LoVo (cell line): ENCODE measurements around the gene KIAA1755.
A peak's percentile ranks its signal among the peaks of the same experiment; 100 is the strongest.

Experiments
- DNase-seq: peaks from one replicate; pipeline ENCODE4 v3.0.0-alpha.2; 2016; ENCODE audit warnings: low spot score

The KIAA1755 gene

DNA sequence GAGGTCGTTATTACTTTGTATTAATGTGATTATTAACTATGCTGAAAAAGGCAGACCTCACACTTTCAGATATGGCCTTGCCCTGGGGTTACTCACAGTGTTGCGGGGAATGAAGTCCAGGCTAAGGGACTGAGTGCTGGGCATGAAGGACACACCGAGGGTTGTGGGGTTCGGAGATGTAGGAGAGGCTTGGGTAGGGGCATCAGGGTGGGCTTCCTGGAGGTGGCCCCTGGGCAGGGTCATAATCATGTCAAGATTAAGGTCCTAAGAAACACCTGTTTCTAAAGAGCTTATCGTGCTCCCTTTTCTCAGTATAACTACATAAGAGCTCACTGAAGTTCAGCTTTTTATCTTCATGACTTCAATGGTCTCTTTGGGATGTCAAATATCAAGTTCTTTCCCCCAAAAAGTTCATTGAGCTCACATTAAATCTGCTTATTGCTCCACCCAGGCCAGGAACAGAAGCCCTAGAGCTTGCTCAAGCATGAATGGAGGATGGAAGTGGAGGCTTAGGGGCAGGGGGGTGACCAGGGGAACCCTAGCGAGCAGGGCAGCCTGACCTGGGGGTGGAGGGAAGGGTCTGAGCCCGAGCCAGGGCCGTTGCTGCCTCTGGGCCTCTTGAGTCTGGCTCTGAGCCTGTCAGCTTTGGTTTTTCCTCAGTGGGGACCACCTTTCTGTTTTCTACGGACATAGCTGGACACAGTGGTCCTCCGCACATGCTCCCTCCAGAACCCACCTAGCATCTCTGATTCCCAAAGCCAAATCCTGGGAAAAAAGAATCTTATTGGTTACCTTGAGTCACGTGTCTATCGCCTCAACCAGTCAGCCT, 58.2 kb downstream of the KIAA1755 start:
- no peak for DNase-seq

DNA sequence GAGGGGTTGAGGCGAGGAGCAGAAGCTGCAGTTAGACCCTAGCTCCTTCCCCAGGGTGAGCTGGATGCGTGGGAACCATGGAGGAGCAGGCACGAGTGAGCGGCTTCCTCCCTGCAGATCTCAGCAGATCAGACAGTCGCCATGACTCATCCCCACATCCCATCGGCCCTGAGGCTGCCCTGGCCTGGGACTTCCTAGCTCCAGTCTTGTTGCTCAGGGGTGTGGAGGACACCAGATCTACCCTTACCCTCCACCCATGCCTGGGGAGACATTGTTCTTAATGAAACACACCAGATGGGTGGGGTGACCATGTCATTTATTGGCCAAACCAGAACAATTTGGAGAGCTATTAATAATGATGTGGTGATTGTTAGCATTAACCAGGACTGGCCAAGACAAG, 59.2 kb downstream of the KIAA1755 start:
- DNase-seq: no peak

DNA sequence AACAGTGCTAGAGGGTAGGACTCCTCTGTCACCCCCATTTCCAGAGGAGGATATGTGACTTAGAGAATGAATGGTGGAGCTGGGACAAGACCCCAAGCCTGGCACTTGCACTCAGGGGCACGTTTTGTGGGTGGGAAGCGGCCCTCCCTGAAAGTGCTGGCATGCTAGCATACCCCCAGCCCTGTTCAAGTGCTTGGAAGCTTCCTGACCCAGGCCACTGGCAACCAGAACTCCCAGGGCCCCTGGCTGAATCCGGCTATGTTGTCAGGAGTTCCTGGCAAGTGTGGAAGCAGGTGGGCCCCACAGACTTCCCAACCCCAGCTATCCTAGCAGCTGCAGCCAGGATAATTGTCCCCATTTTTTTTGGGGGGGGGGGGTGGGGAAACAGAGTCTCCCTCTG, 59.9 kb downstream of the KIAA1755 start:
- no peak for DNase-seq

DNA sequence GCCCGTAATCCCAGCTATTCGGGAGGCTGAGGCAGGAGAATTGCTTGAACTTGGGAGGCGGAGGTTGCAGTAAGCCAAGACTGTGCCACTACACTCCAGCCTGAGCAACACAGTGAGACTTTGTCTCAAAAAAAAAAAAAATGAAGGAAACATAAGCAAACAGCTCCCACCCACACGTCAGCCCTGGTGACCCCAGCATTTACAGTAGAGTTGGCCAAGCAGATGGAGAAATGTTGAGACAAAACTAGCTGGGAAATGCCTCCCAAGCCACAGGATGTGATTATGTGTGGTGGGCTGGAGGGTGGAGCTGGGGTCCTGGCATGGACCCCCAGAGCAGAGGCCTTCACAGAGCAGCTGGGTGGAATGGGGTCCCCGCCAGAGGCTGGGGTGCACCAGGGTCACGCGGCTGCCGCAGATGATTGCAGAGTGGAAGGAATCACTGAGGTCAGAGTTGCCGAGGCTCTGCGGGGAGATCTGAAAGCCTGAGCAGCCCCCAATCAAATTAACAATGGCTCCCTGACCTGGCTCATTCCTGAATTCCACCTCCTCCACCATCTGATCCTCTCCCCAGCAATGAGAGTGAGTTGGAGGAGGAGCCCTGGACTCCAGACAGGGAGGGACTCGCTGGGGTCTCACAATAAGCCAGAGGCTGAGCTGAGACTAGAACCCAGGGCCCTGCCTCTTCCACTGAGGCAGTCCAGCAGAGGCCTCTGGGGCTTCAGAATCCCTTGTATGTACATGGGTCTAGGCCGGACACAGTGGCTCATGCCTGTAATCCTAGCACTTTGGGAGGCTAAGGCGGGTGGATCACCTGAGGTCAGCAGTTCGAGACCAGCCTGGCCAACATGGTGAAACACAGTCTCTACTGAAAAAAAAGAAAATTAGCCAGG, 60.8 kb downstream of the KIAA1755 start:
- DNase-seq: no peak

DNA sequence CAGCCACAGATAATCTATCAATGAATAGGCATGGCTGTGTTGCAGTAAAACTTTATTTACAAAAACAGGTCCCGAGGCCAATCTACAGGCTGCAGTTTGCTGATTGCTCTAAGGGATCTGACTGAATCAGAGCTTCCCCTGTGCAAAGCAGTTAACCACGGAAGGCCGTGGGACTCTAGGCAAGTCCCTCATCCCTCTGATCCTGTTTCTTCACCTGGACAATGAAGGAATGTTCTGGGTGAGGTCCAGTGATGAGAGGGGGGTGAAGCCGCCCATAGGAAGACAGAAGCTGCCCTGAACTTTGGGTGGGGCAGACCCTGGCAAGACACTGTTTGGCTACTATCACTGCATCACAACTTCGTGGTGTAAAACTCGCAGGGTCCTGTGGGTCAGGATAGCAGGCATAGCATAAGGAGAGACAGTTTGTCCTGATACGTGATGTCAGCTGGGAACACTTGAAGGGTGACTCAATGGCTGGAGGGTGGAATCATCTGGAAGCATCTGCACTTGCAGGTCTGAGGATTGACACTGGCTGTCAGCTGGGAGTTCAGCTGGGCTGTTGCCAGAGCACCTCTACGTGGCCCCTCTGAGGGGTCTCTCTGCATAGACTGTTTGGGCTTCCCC, 62.2 kb downstream of the KIAA1755 start:
- no peak for DNase-seq

DNA sequence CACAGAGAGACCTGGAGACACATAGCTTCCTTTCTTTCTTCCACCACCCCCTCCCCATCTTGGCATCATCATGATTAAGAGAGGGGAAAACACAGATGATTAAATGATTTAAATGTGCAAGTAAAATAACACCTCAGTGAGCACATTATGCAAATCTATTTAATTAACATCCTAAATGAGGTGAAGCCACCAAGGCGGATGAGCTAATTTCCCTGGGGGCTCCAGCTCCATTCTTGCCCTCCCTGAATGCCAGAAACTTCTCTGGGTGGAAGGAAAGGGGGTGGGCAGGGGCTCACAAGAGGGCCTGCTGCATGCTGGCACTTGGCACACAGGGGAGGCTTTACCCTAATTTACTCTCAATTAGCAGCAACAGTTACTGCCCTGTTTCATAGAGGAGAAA, 62.9 kb downstream of the KIAA1755 start:
- no peak for DNase-seq

DNA sequence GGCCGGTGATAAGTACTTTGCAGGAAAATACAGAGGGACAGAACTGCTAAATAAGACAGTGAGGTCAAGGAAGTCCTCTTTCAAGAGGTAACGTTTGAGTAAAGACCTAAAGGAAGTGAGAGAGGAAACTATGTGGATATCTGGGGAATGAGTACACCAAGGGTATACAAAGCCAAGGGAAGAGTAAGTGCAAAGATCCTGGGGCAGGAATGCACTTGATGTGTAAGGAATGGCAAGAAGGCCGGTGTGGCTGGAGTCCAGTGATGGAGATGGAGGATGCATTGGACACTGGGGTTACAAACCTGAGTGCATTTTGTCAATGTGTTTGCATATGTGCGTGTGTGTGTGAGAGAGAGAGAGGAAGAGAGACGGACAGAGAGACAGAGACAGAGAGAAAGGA, 63.3 kb downstream of the KIAA1755 start:
- no peak for DNase-seq

DNA sequence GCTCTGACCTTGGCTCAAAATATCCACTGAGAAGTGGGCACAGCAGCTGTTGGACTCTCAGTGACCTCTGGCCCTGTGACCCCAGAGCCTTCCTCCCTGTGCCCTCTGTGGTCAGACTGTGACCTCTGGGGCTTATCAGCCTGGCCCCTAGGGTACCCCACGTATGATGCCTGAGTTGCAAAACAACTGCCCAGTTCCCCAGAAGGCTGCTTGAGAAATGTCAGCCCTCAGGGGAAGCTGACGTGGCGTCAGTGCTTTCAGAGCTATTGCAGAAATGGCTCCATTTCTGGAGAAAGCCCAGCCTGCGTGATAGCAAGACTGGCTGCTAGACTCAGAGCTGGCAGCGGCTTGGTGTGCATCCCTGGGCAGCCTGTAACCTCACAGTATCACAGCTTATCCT, 63.9 kb downstream of the KIAA1755 start:
- DNase-seq: no peak

DNA sequence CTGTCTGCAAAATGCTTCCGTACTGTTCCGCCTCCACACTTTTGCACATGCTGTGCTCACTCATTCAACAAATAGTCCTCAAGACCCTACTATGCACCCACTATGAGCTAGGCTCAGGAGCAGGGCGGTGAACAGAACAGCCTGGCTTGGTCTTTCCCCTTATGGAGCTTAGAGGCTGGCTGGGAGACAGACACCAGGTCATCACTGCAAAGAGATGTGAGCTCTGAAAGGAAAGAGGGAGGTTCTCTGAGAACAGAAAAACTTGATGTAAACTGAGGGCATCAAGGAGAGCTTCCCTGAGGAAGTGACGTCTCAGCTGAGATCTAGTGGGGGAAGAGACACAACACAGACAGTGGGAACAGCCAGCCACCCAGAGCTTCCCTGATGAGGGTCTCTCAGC, 64.5 kb downstream of the KIAA1755 start:
- DNase-seq: no peak

DNA sequence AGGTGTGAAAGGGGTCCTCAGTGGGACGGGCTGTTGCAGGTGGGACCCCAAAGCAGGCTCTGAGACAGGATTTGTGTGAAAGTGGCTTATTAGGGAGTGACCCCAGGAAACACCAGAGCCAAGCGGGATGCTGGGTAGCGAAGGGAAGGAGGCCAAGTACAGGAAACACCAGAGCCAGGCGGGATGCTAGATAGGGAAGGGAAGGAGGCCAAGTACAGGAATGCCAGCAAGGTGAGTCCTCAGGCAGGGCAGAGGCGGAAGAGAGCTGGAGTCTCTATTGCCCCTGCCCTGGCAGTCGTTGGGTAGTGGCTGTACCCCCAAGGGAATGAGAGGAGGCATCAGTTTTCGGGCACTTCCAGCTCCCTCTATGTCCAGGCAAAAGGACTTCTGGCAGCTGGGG, 65.0 kb downstream of the KIAA1755 start:
- DNase-seq: no peak

DNA sequence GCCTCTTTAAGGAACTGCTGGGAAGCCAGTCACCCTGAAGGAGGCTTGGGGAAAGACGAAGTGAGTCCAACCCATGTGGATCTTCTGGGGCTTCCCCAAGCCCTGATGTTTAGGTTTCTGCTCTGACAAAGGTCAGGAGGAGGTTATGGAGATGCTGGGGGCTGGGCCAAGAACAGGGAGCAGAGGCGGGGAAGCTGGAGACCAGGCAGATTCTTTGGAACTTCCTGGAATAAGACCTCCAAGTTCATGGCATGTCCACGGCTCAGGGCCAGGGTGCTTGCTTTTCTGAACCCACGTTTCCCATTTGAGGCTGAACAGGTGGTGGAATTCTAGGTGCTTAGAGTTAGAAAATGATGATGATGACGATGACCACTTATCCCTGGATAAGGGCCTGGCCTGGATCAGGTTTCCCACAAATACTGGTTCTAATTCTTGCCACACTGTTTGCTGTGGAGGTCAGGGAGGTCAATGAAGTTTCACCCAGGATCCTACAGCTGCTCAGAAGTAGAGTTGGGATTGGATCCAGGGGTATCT, 65.5 kb downstream of the KIAA1755 start:
- no peak for DNase-seq

DNA sequence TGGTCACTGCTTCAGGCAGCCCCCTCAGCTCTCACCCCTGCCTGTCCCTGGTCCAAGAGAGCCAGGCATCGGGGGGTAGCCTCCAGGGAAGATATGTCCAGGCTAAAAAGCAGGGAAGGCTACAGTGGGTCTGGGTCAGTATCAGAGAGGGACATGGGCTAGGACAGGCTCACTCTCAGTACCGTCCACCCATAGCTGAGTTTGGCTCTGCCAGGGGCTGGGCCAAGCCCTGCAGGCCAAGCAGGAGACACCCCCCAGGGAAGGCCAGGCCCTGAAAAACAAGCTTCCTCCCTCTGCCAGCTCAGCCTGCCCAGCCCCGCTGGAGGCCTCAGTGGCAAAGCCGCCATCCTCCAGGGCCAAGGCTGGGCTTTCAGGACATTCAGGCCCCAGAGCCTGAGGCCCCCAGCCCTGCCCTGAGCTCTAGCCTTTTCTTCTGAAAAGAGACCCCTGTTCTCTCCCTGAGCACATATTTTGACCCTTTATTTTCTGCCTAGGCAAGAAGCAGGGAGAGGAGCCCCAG, 66.9 kb downstream of the KIAA1755 start:
- DNase-seq: no peak

DNA sequence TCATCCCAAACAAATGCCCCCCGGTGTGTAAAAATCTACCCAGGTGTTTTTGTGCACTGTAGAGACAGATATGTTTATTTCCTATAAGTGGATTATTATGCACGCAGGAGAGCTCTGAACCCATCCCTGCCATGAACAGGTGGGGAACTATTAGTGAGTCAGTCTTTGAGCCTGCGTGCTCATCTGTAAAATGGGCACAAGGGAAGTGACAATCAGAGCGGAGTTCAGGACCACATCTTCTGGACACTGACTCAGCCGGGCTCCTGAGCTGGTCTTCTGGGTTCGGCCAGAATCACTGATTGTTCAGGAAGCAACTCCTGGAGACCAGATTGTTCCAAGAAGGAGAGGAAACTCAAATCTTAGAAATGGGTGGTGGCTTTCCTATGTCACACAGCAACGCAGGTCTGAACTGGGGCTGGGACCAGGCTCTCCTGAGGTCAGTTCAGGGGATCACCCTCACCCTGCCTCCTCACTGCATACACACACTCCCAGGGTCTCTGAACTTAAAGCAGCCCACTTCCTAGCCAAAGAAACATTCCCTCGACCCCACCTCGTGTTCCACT, 68.1 kb downstream of the KIAA1755 start:
- DNase-seq: no peak

DNA sequence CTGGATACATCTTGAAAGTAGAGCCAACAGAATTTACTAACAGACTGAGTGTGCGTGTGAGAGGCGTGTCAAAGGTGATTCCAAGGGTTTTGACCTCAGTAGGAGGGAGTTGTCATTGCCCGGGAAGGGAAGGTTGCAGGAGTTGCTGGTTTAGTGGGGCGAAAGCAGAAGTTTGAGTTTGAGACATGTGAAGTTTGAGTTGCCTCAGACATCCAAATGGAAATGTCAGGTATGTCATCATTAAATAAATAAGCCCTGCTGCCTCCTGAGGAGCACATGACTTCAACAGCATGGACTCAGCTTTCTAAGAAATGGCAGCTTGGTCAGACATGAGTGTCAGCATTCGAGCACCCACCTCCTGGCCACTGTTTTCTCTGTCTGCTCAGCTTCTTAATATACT, 68.9 kb downstream of the KIAA1755 start:
- DNase-seq: no peak

DNA sequence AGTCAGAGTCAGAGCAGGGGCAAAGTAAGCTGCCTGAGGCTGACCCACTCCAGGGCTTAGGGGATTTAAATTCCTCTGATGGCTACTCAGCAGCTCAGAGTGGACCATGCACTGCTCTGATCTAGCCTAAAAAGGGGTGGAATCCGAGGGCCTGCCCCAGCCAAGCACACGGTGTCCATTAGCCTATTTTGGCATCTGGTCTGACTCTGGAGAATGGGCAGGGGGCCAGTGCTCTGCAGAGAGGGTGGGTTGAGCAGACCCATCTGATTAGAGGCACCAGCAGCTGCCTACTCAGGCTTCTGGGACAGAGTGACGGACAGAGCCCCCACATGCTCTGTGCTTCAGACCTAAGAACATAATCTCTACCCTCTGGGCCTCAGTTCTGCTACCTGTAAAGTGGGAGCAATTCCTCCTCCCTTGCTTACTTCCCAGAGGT, 69.6 kb downstream of the KIAA1755 start:
- no peak for DNase-seq

DNA sequence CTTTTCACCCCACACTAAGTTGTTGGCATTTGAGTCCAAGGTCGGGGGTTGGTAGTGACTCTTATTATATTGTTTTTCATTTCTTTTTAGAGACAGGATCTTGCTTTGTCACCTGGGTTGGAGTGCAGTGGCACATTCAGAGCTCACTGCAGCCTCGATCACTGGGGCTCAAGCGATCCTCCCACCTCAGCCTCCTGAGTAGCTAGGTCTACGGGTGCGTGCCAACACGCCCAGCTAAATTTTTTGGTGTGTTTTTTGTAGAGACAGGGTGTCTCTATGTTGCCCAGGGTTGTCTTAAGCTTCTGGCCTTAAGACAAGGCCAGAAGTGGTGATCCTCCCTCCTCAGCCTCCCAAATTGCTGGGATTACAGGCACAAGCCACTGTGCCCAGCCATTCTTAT, 70.4 kb downstream of the KIAA1755 start:
- no peak for DNase-seq

DNA sequence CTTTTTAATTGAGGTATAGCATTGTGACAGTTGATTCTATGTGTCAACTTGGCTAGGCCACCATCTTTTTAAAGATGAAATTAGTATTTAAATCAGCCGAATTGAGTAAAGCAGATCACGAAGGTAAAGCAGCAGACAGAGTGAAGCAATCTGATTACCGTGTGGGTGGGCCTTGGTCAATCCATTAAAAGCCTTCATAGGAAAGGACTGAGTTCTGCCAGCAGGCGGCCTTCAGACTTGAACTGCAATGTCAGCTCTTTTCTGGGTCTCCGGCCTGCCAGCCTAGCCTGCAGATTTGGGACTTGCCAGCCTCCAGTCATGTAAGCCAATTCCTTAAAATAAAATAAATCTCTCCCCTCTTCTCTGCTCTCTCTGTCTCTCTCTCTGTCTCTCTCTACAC, 73.0 kb downstream of the KIAA1755 start:
- DNase-seq: no peak

DNA sequence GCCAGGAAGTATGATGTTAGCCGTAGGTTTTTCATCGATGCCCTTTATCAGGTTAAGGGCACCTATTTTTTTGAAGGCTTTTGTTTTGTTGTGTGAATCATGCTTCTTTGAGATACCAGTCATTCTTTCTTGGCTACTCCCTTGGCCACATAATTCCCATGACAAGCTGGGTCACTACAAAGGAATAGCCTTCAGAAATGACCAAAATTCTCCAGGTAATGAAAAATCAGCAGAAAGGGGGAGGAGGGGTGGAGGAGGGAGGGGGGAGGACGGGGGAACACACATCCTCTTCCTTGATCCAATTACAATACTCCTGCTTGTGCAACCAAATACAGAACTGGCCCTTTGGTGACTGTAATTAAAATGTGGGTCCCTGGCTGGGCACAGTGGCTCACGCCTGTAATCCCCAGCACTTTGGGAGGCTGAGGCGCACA, 73.7 kb downstream of the KIAA1755 start:
- DNase-seq: peak; percentile 43

DNA sequence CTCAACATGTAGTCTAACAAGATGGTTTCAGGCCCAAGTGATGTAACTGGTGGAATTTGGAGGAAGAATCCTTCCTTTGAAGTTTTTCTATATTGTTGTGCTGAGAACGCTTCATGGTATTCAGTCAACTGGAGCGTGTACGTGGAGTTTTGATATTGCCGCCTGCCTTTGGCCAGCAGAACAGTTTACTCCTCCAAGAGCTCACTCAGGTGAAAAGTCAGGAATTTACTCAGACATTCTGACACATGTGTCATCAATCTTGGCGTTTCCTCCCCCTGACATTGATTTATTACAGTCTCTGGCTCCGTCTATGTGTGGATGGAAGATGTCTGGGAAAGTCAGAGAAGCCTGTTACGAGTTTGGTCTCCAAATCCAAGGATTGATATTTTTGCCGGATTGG, 76.4 kb downstream of the KIAA1755 start:
- no peak for DNase-seq

DNA sequence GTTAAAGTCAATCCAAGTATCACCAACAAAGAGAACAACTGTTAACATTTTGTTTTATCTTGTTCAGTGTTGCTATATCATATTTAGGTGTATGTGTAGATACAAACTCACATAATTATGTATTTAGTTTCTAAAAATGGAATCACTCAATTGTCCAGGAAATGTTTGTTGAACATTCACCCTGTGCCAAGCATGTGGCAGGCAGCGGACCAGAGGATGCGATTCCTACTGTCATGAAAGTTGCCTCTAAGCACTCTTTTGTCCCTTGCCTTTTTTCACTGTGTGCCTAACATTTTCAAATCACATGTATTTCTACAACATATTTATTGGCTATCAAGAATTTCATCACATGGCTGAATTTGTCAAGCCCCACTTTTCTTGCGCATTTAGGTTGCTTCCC, 78.6 kb downstream of the KIAA1755 start:
- DNase-seq: no peak

DNA sequence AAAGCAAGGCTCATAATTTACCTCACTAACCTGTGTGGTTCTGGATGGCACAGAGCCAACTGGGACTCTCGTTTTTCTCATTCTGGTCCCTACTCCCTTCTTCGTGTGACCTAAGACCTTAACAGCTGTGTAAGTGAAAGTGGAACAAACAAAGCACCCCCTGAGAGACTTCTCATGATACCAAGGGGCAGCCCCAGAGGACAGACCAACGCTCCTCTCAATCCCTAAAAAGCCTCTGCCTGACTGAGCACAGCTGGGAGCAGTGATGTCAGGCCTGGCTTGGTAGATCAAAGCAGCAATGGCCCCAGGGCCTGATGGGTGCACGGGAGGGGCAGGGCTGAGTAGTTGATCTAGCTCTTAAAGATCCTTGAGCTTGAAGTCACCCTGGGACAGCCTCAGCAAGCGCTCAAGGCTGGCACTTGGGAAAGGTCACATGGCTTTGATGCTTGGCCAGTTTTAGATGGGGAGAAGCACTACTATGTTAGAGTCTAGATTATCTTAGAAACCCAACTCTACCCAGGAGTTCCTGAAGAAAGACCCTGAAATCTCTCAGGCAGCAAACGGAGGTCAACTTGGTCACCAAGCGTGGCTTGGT, 79.2 kb downstream of the KIAA1755 start:
- no peak for DNase-seq

DNA sequence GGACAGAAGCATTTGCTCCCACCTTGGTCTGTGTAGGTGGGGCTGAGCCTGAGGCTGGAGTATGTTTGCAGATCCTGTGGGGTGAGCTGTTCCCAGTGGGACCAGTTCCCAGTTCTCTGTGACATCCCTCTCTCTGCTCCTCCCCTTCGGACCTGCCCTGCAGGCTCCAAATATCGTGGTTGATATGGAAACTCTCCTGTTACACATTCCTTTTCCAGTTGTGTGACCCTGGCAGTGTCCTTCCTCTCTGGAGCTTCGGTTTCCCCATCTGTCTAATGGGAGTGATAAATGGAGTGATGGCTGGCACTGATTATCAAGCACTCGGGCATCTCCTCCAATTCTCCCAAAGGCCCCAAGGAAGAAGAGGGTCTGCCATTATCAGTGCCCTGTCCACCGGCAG, 79.8 kb downstream of the KIAA1755 start:
- DNase-seq: no peak
